Measurements from ENCODE around the gene INPP5A.

DNA sequence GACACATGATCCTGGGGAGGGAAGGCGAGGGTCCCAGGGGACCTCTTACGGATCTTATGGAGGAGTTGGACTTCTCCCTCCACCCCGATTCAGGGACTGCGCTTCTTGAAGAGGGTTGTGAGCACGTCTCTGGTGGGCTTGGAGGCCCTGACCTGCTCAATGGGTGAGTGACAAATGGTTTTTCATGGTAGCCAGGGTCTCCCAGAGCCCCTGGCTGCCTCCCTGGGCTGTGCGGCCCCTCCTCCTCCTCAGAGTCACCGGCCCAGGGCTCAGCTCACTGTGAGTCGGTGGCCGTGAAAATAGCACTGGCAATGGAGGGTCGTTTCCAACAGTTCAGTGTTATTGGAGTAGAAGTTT lies 26.6 kb downstream of the INPP5A start:
- no peak for TF ChIP-seq POLR2A (IDR thresholded peaks at IDR 0.05)
- TF ChIP-seq, protein P1, sequence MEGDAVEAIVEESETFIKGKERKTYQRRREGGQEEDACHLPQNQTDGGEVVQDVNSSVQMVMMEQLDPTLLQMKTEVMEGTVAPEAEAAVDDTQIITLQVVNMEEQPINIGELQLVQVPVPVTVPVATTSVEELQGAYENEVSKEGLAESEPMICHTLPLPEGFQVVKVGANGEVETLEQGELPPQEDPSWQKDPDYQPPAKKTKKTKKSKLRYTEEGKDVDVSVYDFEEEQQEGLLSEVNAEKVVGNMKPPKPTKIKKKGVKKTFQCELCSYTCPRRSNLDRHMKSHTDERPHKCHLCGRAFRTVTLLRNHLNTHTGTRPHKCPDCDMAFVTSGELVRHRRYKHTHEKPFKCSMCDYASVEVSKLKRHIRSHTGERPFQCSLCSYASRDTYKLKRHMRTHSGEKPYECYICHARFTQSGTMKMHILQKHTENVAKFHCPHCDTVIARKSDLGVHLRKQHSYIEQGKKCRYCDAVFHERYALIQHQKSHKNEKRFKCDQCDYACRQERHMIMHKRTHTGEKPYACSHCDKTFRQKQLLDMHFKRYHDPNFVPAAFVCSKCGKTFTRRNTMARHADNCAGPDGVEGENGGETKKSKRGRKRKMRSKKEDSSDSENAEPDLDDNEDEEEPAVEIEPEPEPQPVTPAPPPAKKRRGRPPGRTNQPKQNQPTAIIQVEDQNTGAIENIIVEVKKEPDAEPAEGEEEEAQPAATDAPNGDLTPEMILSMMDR (IDR thresholded peaks at IDR 0.05): no peak
